GM12891 (cell line): ENCODE data around the gene HIPK1.

Source experiments
- POLR2A ChIP-seq: IDR thresholded peaks from 2 replicates; pipeline ENCODE4 v1.6.1; 2011; ENCODE audit warnings: low read depth, low read length, control low read depth
- POLR2AphosphoS5 ChIP-seq: IDR thresholded peaks from 2 replicates; pipeline ENCODE4 v1.6.1; 2011; ENCODE audit warnings: low read depth, low read length, control low read depth
- SPI1 ChIP-seq: IDR thresholded peaks from 2 replicates; pipeline ENCODE4 v1.6.1; 2011; ENCODE audit warnings: low read depth, low read length, control low read depth

DNA sequence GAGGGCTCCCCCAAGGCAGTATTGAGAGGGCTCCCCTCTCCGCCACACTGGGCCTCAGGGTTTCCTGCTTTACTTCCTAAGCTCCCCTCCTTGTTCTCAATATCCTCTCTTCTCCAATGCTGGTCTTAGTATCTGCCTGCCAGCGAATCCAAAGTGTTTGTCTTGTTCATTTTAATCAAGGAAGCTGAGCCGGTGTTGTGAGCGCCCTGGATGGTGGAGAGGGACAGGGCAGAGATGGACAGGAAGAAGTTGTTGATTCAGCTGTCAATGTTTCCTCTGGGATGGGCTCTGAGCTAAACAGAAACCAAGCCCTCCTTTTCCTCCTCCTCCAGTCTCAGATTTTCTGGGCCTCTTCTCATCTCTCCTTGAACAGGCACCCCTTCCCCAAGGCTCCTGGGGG is 55.6 kb downstream of the HIPK1 start:
- TF ChIP-seq POLR2AphosphoS5 (no peak), POLR2A (no peak), SPI1 (no peak)
